ENCODE results near the gene PDE7B.

Gene PDE7B

GRCh38 chr6:136228814-136229213 lies 377.3 kb downstream of the PDE7B start:
- TF ChIP-seq CTCF (conservative IDR thresholded peaks at IDR 0.05) = no peak
- no peak overlapping the region for H3K27ac ChIP-seq

GRCh38 chr6:136230219-136230853 lies 378.8 kb downstream of the PDE7B start:
- H3K27ac ChIP-seq = no peak overlapping the region
- TF ChIP-seq CTCF (conservative IDR thresholded peaks at IDR 0.05) = no peak

DNA sequence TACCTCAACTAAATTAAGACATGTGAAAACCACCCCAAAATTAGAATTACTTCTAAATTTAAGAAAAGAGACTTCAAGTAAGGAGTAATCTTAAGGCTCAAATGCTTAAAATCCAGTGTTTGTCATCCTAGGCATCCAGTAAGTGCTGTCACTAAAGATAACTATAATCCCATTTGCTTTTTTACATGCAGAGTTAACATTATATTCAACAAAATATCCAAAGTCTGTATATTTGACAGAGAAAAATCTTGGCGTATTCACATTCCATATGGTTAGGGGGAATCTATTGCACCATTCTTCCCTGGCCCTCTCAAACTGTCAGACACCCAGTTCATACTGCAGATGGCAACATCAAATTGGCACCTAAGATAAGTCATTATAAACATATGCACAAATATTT lies 381.2 kb downstream of the PDE7B start:
- no peak overlapping the region for H3K27ac ChIP-seq
- no peak for TF ChIP-seq CTCF (conservative IDR thresholded peaks at IDR 0.05)

- TF ChIP-seq CTCF (conservative IDR thresholded peaks at IDR 0.05) = no peak
- H3K27ac ChIP-seq = no peak overlapping the region
Measured at GRCh38 chr6:136235233-136235564, 383.7 kb downstream of the PDE7B start.

- no peak overlapping the region for H3K27ac ChIP-seq
- no peak for TF ChIP-seq CTCF (conservative IDR thresholded peaks at IDR 0.05)
Measured at GRCh38 chr6:136236466-136237293, 385.2 kb downstream of the PDE7B start.

GRCh38 chr6:136244061-136244616 lies 392.6 kb downstream of the PDE7B start:
- no peak overlapping the region for H3K27ac ChIP-seq
- no peak for TF ChIP-seq CTCF (conservative IDR thresholded peaks at IDR 0.05)
